ENCODE results near the gene PROX2. TPM values are rescaled to one million over a fixed set of nuclear protein-coding genes. Genes with fewer than 3 reads are reported as not detected.
A peak's percentile ranks its signal among the peaks of the same experiment; 100 is the strongest.

PROX2 gene
- total RNA-seq, 4 donors from 2014 or later = not detected

DNA sequence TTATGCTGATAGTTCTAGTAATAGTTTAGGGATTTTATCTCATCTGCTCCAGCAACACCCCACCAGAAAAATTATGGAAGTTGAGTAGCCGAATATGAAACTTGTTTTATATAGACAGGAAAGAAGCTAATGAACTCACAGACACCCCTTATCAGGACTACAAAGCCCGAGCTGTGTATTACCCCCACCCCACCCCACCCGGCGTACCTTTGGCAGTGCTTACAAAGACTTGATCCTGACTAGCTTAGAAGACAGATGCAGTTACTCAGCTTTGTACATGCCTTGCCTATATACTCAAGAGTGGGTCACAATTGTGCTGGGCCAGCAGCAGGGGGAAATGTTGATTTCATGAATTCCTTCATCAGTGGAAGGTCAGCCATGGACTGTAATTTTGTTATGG, 22.4 kb downstream of the PROX2 start:
- DNase-seq (ENCODE audit: low spot score) (no peak), ATAC-seq (ENCODE audit: low FRiP score) (no peak)
- TF ChIP-seq, protein P1, sequence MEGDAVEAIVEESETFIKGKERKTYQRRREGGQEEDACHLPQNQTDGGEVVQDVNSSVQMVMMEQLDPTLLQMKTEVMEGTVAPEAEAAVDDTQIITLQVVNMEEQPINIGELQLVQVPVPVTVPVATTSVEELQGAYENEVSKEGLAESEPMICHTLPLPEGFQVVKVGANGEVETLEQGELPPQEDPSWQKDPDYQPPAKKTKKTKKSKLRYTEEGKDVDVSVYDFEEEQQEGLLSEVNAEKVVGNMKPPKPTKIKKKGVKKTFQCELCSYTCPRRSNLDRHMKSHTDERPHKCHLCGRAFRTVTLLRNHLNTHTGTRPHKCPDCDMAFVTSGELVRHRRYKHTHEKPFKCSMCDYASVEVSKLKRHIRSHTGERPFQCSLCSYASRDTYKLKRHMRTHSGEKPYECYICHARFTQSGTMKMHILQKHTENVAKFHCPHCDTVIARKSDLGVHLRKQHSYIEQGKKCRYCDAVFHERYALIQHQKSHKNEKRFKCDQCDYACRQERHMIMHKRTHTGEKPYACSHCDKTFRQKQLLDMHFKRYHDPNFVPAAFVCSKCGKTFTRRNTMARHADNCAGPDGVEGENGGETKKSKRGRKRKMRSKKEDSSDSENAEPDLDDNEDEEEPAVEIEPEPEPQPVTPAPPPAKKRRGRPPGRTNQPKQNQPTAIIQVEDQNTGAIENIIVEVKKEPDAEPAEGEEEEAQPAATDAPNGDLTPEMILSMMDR (IDR thresholded peaks at IDR 0.05) = no peak

DNA sequence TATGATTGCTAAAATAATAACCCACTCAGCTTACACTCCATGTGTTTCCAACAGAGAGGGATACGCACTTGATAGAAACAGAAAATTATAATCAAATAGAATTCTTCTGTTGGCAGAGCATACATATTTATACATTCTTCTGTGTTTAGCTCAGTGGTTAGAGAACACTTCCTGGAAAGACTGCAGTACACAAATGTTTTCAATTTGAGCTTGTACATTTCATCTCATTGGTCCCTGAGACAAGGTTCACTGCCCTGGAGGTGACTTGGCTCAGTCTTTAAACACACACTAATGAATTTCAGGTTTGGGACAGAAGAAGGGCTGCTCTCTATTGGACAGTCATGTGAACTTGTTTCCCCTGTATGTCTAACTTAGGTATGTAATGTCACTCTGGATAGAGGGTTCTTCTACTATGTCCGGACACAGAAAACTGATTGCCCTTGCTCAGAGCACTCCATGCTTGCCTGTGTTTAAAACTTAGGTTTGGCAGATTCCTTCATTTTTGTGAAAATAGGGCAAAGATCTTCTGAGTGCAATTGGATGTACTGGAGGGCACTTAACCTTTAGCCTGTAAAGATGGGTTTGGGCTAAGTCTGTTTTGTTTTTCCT, 22.9 kb downstream of the PROX2 start:
- ATAC-seq (ENCODE audit: low FRiP score) (no peak), DNase-seq (ENCODE audit: low spot score) (no peak)
- TF ChIP-seq, protein P1 (IDR thresholded peaks at IDR 0.05) = no peak

DNA sequence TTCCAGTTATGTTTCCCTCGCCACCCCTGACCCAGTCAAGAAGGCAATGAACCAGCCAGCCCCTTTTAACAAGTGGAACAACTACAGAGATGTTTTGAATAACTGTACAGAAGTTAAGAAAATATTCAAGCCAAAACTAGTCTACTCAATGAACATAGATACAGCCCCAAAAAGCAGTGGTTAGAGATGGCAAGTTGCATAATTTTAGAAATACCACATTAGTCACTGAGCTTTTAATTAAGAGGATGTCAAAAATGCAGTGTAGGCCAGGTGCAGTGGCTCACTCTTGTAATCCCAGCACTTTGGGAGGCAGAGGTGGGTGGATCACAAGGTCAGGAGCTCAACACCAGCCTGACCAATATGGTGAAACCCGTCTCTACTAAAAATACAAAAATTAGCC, 27.2 kb downstream of the PROX2 start:
- peak; percentile 45 for ATAC-seq (ENCODE audit: low FRiP score)
- TF ChIP-seq, protein P1 (IDR thresholded peaks at IDR 0.05) = no peak
- no peak for DNase-seq (ENCODE audit: low spot score)

DNA sequence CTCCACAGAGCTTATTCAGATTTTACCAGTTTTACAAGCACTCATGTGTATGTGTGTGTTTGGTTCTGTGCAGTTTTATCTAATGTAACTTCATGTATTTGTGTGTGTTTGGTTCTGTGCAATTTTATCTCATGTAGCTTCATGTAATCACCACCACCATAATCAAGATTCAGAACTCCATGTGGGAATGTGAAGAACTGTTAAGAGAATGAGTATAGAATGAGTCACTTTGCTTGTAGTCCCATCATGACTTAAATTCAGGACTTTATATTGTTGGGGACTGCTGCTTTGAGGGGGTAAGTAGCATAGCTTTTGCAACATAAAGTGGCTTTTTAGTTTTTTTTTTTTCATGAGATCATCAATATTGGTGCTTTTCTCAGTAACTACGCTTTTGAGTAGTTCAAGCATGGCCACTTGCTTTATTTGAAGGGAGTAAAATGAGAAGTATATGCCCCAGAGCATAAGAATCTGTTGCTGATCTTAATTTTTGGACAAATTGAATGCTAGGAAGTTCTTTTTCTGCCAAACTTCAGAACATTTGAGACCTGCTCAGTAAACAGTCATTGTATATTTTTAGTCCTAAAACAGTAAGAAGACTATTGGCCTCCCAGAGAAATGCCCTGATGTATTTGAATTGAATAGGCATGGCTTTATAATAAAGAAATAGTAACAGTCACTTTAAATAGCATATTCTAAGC, 28.8 kb downstream of the PROX2 start:
- ATAC-seq (ENCODE audit: low FRiP score) (no peak), DNase-seq (ENCODE audit: low spot score) (no peak)
- TF ChIP-seq, protein P1 (IDR thresholded peaks at IDR 0.05) = no peak

DNA sequence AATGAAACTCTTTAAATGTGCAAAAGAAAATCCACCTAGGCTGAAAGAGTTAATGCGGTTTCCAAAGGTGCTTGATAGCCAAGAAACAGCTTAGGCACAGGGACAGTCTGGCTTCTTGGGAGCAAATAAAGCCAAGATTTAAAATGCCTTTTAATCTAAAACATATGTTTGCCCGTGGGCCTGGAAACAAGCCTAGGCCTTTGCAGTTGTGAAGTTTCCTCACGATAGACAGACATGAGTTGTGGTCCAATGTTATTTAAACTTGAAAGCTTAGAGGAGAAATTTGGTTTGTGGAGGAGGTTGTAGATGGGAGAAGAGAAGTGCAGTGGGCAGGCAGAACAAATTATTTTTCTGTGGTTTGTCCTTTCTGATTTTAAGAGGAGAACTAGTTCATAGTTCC, 29.8 kb downstream of the PROX2 start:
- TF ChIP-seq, protein P1 (IDR thresholded peaks at IDR 0.05) = no peak
- DNase-seq (ENCODE audit: low spot score) (no peak), ATAC-seq (ENCODE audit: low FRiP score) (no peak)

DNA sequence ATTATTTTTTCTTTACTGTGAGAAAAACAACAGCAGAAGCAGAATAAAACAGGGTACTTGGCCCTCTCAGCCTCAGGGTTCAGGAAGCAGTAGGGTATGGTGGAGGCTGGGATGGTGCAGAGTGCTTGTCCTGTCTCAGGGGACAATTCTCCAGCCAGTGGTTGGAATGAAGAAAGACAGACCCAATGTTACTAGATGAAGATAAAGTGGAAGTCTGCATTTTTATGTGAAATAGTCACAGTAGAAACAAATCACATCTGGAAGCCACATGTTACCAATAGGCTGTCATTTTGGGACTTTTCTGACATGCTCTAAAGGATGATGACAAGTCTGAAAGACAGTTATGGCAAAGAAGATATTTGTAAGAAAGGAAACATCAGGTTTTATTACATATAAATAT, 32.3 kb downstream of the PROX2 start:
- ATAC-seq (ENCODE audit: low FRiP score) (no peak), DNase-seq (ENCODE audit: low spot score) (no peak)
- TF ChIP-seq, protein P1 (IDR thresholded peaks at IDR 0.05) = no peak
